MM.1S (cell line): ENCODE measurements around the gene HAND2.

Experiments used
- CTCF ChIP-seq: fragments of 300-600 bp; sonication (generic); IDR thresholded peaks from 2 replicates; pipeline ENCODE4 v1.5.1; 2016; ENCODE audit warnings: antibody characterized with exemption, low read length, mixed read lengths
- EZH2 ChIP-seq: fragments of 300-600 bp; sonication (generic); optimal IDR thresholded peaks from 2 replicates; pipeline ENCODE3; 2017; ENCODE audit warnings: low read depth, mild to moderate bottlenecking, antibody characterized with exemption, low read length, mixed read lengths

GRCh38 chr4:173508386-173509035 lies 21.5 kb downstream of the HAND2 start:
- TF ChIP-seq CTCF (no peak), EZH2 (no peak)
